ENCODE measurements around the gene LCP2. TPM values are rescaled to one million over a fixed set of nuclear protein-coding genes. Genes with fewer than 3 reads are reported as not detected.

The LCP2 gene
- total RNA-seq, 1 experiment from 2014 or later: 0.72 TPM

GRCh38 chr5:170301149-170301548 lies 3.6 kb upstream of the LCP2 start:
- H3K9me3 Mint-ChIP-seq: peaks cover 5% of the 10 kb centered on the region; the same call in 1 of the 2 replicates
- no peak overlapping the region for H3K27ac Mint-ChIP-seq
- POLR2A ChIA-PET: no interaction called here
- no peaks in the 10 kb centered on the region for H3K36me3 Mint-ChIP-seq
- H3K4me3 Mint-ChIP-seq: no peak overlapping the region
- TF ChIP-seq TP53 (CRISPR knock-in tag; IDR thresholded peaks at IDR 0.05): no peak
- no peak for TF ChIP-seq HMGXB4 (CRISPR knock-in tag; IDR thresholded peaks at IDR 0.05)
- TF ChIP-seq, protein P1, sequence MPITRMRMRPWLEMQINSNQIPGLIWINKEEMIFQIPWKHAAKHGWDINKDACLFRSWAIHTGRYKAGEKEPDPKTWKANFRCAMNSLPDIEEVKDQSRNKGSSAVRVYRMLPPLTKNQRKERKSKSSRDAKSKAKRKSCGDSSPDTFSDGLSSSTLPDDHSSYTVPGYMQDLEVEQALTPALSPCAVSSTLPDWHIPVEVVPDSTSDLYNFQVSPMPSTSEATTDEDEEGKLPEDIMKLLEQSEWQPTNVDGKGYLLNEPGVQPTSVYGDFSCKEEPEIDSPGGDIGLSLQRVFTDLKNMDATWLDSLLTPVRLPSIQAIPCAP (CRISPR knock-in tag; IDR thresholded peaks at IDR 0.05): no peak
- TF ChIP-seq KAT7 (CRISPR knock-in tag; IDR thresholded peaks at IDR 0.05; ENCODE audit: borderline replicate concordance): no peak
- no peak for TF ChIP-seq SMAD4 (CRISPR knock-in tag; IDR thresholded peaks at IDR 0.05)
- TF ChIP-seq, protein P2, sequence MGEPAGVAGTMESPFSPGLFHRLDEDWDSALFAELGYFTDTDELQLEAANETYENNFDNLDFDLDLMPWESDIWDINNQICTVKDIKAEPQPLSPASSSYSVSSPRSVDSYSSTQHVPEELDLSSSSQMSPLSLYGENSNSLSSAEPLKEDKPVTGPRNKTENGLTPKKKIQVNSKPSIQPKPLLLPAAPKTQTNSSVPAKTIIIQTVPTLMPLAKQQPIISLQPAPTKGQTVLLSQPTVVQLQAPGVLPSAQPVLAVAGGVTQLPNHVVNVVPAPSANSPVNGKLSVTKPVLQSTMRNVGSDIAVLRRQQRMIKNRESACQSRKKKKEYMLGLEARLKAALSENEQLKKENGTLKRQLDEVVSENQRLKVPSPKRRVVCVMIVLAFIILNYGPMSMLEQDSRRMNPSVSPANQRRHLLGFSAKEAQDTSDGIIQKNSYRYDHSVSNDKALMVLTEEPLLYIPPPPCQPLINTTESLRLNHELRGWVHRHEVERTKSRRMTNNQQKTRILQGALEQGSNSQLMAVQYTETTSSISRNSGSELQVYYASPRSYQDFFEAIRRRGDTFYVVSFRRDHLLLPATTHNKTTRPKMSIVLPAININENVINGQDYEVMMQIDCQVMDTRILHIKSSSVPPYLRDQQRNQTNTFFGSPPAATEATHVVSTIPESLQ (CRISPR knock-in tag; IDR thresholded peaks at IDR 0.05): no peak
- TF ChIP-seq FOXP1 (CRISPR knock-in tag; IDR thresholded peaks at IDR 0.05; ENCODE audit: borderline replicate concordance): no peak
- no peak for TF ChIP-seq CBFB (CRISPR knock-in tag; IDR thresholded peaks at IDR 0.05; ENCODE audit: low read depth)
- no peak for TF ChIP-seq ZNF281 (CRISPR knock-in tag; IDR thresholded peaks at IDR 0.05)
- TF ChIP-seq MXD4 (CRISPR knock-in tag; IDR thresholded peaks at IDR 0.05; ENCODE audit: borderline replicate concordance): no peak
- TF ChIP-seq ERG (CRISPR knock-in tag; IDR thresholded peaks at IDR 0.05): no peak
- TF ChIP-seq ZNF219 (CRISPR knock-in tag; IDR thresholded peaks at IDR 0.05; ENCODE audit: borderline replicate concordance): no peak
- no peak for TF ChIP-seq SP1 (CRISPR knock-in tag; conservative IDR thresholded peaks at IDR 0.05)
- TF ChIP-seq, protein P3, sequence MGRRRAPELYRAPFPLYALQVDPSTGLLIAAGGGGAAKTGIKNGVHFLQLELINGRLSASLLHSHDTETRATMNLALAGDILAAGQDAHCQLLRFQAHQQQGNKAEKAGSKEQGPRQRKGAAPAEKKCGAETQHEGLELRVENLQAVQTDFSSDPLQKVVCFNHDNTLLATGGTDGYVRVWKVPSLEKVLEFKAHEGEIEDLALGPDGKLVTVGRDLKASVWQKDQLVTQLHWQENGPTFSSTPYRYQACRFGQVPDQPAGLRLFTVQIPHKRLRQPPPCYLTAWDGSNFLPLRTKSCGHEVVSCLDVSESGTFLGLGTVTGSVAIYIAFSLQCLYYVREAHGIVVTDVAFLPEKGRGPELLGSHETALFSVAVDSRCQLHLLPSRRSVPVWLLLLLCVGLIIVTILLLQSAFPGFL (CRISPR knock-in tag; IDR thresholded peaks at IDR 0.05; ENCODE audit: borderline replicate concordance): no peak
- no peak for TF ChIP-seq TEAD4 (CRISPR knock-in tag; IDR thresholded peaks at IDR 0.05)
- no peak for TF ChIP-seq NR3C1 (CRISPR knock-in tag; conservative IDR thresholded peaks at IDR 0.05; ENCODE audit: low read depth)
- no peak for TF ChIP-seq RORB (CRISPR knock-in tag; IDR thresholded peaks at IDR 0.05)
- no peak for TF ChIP-seq JUN (CRISPR knock-in tag; IDR thresholded peaks at IDR 0.05)
- CTCF ChIA-PET: interaction anchor here (1.1 kb wide), 1 partner anchor 13 kb away, joined by 3 read pairs; no protein-coding TSS in a partner anchor
- ATAC-seq (no peak), DNase-seq (ENCODE audit: low spot score) (no peak)
- peaks cover 32% of the 10 kb centered on the region for H3K4me1 Mint-ChIP-seq
- no peaks in the 10 kb centered on the region; the same call in 1 of the 2 replicates for H3K27me3 Mint-ChIP-seq (ENCODE audit: low read depth)

Data from WTC11 (cell line).